GM10266 (cell line): ENCODE measurements around the gene EYS.

ENCODE experiments used
- DNase-seq: peaks from one replicate; pipeline ENCODE4 v3.0.0; 2012; ENCODE audit errors: extremely low spot score
- CTCF ChIP-seq: IDR thresholded peaks from 2 replicates; pipeline ENCODE4 v1.5.1; 2012; ENCODE audit warnings: mild to moderate bottlenecking, low read depth; ENCODE audit not compliant: control insufficient read depth, insufficient read depth; ENCODE audit errors: missing control alignments

The EYS gene

GRCh38 chr6:64874776-64875175 is 832.2 kb downstream of the EYS start:
- TF ChIP-seq CTCF = no peak
- no peak for DNase-seq

DNA sequence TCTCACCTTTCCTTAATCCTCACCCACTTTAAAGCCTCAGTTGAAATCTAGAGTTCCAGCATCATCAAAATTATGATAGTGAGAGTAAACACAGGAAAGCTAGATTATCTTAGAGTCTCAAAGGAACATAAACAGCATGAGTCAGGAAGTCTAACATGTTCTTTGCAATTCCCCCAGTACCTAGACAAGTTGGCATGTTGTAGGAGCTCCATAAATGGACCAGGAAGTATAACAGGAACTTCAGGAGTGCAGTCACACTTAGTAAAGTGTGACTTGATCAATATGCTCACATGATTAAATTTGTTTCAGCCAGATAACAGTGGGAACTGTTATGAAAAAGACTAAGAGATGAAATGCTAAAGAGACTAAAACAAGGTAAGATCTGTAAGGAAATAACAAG is 834.4 kb downstream of the EYS start:
- TF ChIP-seq CTCF = no peak
- DNase-seq = no peak

DNA sequence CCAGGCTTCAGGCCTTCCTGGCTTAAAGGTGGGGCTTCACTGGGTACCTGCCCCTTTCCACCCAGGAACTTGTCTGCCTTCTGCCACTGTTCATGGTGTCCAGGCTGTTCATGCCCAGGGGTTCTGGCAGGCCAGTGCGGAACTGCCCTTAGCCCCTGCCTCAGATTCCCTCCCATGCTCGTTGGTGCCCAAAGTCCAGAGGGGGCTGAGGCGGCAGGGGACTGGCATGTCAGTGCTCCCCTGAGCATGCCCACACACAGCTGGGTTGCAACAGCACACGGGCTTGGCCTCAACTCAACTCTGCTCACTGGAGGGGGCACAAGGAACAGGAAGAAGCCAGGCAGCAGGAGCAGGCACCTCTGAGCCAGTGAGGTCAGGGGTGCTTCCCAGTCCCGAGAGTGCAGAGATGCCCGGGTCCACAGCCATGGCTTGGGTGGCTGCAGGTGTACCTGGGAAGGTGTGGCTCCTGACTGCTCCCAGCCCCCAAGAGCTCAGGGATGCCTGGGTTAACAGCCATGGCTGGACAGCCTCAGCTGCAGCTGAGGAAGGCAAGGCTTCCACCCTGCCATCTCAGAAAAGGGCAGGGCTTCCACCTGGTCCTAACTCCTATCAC is 845.9 kb downstream of the EYS start:
- no peak for TF ChIP-seq CTCF
- no peak for DNase-seq

DNA sequence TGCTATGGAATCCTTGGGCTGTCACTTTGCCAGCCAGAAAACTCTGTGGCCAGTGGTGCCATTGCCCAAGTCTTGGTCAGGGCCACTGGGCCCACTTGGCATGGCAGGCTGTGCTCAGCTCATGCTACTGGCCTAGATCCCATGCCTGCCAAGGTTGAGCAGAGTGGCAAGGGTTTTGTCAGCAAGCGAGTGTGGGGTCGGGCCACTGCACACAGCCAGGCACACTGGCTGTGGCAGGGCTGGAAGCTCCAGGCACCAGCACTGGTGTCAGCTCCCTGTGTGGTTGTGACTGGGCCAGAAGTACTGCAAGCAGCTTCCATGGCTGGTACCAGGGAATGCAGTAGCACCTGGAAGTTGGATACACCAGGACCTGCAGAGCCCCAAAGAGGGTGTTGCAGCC is 846.8 kb downstream of the EYS start:
- no peak for DNase-seq
- no peak for TF ChIP-seq CTCF

GRCh38 chr6:64850121-64850520 is 856.9 kb downstream of the EYS start:
- no peak for TF ChIP-seq CTCF
- DNase-seq = no peak

- no peak for DNase-seq
- TF ChIP-seq CTCF = no peak
Observed at GRCh38 chr6:64848467-64848866, 858.6 kb downstream of the EYS start.

DNA sequence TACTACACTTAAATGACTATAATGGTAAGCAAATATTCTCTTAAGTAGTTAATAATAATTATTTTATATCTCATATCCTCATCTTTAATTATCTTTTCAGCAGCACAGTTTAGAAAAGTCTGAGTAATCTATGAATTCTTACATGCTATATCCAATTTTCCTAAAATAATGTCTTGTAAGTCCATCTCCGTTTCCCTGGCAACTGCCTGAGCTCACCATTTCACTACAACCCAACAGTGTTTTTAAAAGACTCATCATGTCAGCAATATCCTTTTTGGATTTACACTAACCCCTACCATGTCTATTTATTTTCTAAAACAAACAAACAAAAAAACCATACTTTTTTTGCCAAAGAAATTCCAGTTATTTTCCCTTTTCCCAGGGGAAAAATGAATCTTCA is 859.6 kb downstream of the EYS start:
- no peak for TF ChIP-seq CTCF
- no peak for DNase-seq
